Jurkat, Clone E6-1 (cell line): Measurements from ENCODE around the gene TSHZ2.
"Not testable (repeated sequence)": the region's sequence is repeated elsewhere in the genome, so short reads cannot be mapped to it uniquely, and the experiment has no call there.

Source experiments
- DNase-seq: peaks from one replicate; pipeline ENCODE4 v3.0.0-alpha.2; 2011; ENCODE audit warnings: low read depth, low spot score
- H3K4me3 ChIP-seq: 2 replicates; pipeline ENCODE4 v1.5.1; 2011; ENCODE audit warnings: mild to moderate bottlenecking, low read length, control low read depth, moderate library complexity

TSHZ2 gene

DNA sequence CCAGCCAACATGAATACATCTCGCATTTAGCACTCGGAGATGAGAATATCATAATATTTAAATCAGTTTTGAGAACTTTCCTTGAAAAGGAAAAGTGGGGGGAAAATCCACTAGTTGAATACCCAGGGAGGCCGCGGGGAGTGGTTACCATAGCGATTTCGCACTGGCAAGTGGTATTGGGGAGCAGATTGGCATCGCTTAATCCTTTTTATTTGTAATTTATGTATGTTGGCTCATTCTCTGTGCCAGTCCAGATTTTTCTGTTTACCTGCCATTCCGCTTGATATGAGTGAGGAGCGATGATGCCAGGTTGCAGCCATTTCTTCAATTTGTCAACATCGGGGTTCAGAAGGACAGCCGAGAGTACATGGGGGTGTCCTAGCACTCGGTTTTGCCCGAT, 329.7 kb downstream of the TSHZ2 start:
- no peak for DNase-seq
- H3K4me3 ChIP-seq: no peak overlapping the region

DNA sequence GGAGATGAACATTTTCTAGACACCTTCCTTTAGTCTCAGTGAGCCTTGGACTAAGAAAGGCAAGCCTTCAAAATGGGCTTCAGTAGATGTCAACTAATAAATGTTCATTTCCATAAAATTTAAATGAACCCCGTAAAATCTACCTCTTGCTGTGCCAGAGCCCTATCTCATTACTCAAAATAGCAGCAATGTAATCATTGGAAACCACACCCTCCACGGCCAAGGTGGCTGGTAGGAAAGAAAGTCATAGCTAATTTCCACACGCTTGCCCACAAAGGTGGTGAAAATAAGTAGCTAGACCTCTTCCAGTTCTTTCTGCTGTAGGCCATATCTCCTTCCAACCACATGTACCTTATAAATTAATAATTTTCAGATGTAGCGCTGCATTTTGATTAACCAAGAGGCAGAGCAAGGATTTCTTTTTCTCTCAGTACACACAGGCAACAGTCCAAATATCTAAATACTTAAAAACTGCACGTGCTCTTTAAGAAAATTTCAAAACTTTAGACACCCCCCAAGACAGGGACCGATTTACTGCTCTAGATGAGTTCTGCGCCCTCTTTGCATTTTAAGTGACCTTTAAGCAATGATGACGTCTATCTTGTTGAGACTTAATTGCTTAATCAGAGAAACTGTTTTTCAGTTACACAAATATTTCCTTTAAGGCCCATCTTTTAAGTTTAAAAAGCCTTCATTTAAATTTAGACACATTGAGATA, 330.7 kb downstream of the TSHZ2 start:
- DNase-seq: no peak
- H3K4me3 ChIP-seq: no peak overlapping the region

DNA sequence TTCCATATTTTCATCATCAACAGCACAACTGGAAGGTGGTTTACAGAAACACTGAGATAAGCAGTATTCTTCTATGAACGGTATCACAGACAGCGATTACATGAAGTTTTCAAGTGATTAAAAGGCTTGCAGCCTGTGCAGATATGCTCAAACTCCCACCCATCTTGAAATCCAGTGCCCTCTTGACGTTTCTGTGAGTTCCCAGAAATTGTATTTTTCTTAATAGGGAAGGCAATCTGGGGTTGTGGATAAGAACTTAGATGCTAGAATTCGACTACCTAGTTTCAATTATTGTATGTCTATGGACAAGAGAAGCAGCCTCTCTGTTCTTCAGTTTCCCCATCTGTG, 331.2 kb downstream of the TSHZ2 start:
- no peak overlapping the region for H3K4me3 ChIP-seq
- no peak for DNase-seq

DNA sequence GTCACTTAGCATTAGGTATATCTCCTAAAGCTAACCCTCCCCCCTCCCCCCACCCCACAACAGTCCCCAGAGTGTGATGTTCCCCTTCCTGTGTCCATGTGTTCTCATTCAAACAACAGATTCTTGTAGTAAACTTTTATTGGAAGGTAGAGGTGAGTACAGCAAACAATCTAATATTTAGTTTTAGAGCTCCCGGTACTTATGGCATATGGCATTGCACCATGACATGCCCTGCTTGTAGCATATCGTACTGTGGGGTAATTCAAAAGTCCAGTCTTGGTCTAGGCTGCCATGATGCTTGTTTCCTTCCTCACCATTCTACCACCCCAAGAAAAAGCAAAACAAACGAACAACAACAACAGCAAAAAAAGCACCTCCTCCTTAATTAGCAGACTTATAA, 332.0 kb downstream of the TSHZ2 start:
- no peak for DNase-seq

DNA sequence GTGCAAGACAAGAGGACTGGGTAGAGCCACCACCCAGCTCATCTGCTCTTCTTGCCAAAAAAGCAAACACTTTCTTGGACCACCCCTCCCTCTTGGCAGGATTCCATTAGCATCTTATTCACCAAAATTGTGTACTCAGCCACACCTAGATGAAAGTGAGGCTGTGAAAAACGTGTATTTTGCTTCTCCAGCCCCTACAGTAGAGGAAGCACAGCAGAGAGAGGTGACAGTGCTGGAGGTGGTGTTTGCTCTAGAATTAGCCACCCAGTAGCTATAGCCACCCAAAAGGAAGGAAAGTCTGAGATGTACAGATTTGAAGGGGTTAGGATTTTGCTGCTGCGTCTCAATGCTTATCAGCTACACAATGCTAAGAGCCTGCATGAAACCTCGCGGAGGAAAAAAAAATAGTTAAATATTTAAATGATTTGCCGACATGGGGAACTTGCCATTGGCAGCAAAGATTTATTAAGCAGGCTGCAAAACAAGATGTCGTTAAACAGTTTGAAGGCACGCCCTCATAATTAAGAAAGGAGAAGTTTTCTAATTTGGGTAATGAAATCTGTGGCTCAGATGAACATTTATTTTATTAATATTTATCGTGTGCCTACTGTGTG, 334.1 kb downstream of the TSHZ2 start:
- DNase-seq: no peak
- no peak overlapping the region for H3K4me3 ChIP-seq

More for the DNA sequence above, 332.0 kb downstream of the TSHZ2 start:
- H3K4me3 ChIP-seq: no peak overlapping the region

DNA sequence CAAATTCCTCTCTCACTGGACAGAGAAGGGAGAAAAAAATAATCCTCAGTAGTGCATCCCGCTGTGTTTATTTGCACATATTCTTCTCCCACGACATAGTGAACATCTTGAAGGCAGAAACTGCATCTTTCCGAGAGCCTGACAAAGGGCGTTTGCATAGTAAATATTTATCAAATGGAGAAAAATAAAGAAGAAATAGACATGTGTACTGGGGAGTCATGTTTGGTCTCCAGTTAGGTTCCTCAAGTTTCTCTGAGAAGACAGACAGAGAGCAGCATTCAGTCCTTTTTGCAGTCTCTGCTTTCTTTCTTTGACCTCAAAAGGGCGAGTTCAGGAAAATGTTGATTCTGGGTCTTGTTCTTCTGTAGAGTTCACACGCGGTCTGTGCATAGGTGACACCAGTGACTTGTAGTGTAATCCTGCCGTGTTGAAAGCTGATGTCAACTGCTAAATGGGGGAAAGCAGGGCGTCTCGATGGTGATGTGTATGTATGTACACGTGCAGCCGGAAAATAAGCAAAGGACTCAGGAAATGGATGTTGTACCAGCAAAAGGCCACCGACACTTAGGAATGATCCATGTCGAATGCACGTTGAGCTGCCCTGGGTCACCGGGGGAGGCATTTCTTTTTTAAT, 335.9 kb downstream of the TSHZ2 start:
- no peak overlapping the region for H3K4me3 ChIP-seq
- DNase-seq: no peak

DNA sequence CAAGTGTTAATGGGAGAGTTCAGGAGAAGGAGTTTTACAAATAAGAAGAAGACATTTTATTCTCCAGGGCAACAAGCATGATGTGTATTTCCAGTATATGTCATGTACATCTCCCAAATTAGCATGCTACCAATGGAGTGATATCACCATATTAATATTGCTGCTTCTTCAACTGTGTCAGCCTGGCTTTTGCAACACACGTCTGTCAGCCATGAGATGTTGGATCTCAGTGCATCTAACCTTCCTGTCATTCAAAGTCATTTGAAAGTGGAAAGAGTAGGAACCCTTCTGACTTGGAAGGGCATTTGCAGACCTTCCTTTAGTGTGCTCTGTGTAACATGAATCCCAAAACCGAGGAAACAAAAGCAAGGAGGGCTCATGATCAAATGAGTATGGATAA, 337.4 kb downstream of the TSHZ2 start:
- no peak for DNase-seq
- no peak overlapping the region for H3K4me3 ChIP-seq

DNA sequence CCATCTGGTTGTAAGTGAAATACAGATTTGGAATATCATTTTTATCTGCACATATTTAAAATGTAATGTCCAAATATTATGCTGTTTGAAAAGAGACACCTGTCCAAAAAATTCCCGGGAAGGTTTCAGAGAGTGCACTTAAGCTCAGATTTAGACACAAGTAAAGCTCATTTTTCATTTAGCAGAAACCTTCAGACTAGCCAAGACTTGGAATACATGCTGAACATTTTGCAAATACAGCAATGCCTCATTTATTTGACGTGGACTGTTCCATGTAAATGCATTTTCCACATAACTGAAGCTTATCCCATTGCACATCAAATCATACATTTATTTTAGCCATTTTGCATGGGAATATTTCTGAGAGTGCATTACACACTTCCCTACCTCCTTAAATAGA, 340.8 kb downstream of the TSHZ2 start:
- no peak for DNase-seq
- no peak overlapping the region for H3K4me3 ChIP-seq

DNA sequence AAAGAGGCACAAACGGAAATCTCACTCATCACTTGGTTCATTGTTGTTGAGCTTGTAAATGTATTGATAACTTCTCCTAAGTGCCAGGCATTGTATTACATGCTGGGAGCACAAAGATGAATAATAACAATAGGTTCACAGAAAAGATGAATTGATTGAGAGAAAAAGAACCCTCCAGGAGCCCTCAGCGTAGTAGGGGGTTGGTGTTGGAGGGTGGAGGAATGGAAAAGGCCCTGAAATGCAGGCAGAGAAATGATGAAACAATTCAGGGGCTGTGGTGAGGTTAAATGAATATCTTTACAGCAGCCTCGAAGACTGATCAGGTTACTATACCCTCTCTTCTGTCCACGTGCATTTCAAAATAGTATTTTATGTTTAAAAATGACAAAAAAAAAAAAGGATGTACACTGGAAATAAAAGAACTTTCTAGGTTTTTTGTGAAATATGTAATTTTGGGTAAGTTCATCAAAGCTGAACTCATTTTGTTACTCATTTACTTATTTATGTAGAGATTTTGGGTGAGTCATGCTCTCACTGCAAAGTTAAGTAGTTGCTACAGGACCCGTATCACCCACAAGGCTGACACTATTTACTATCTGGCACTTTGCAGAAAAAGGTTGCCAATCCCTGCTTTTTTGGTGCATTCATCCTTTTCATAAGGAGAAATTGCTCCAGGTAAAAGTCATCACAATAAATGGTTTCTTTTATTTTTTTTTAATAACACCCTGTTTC, 344.2 kb downstream of the TSHZ2 start:
- H3K4me3 ChIP-seq: no peak overlapping the region
- DNase-seq: no peak

DNA sequence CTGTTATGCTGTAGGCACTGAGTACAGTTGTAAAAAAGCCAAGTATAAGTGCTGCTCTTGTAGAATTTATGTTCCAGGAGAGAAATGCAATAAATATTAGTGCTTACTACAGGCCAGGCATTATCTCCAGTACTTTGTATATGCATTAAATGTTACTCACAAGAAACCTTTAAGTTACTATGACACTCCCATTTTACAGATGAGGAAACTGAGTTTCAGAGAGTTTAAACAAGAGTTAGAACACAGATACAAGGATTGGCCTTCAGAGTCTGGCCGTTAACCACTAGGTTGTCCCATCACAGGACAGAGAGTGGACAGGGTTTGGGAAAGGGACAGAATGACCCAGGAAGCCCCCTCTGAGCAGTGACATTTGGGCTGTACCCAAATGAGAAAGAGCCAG, 347.0 kb downstream of the TSHZ2 start:
- no peak overlapping the region for H3K4me3 ChIP-seq
- DNase-seq: no peak

DNA sequence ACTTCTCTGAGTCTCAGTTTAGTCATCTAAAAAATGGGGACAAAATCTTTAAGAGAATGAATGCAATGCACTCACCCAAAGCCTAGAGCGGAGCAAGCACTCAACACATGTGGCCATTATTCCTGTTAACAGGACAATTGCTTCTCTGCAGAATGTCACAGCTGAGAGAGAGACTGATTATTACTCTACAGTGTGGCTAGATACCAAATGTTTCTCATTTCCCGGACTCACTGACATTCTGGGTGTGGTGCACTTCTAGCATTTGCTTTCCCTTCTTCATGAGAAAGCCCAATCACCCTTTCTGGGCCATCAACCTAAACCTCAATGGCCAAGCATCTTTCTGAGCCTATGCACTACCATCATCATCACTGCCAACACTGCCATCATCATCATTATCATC, 347.6 kb downstream of the TSHZ2 start:
- DNase-seq: no peak
- no peak overlapping the region for H3K4me3 ChIP-seq

DNA sequence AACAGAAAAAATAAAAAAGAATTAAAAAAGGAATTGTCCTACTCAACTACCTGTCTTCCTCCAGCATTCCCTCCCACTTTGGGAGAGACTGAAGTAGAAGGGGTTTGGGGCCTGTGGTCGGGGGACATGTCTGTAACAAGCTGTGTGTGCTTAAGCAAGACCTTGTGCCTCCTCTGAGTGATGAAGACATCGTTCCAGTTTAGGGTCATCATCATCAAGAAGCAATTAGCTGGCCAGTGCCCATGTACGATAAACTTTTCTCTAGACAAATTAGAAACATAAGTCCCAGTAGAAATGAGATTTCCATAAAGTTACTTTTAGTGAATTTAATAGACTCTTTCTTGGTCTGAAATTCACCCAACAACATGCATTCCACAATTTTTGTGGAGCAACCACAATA, 348.5 kb downstream of the TSHZ2 start:
- no peak for DNase-seq
- H3K4me3 ChIP-seq: no peak overlapping the region

DNA sequence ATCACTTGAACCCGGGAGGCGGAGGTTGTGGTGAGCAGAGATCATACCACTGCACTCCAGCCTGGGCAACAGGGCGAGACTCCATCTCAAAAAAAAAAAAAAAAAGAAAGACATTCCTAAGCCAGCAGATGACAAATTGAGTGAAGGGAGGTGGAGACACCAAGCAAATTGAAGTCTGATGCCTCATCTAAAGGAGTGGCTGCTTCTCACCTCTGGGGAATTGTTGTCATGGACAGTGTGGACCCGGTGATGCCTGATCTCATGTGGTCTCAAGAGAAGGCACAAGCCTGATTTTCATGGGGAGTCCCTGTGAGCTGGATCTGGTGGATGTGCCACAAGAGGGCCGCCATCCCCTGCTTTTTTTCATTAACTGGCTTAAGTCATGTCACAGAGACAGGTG, 349.4 kb downstream of the TSHZ2 start:
- DNase-seq: peak; percentile 10
- H3K4me3 ChIP-seq: no peak overlapping the region

DNA sequence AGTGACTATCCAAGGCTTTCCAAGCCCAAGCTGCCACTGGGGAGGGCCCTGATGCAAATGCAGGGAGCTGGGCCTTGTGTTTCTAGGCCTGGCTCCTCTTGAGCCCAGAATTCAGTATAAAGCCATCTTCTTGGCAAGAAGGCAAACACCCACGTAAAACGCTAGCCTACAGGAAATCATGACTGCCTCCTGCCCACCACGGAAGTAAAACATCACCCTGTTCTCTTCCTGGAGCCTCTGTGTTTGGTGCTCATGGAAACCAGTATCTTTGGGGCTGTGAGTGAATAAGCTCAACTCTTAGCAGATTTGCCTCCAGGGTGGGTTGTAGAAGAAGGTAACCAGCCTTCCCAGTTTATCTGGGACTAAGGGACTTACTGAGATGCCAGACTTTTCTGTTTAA, 350.5 kb downstream of the TSHZ2 start:
- H3K4me3 ChIP-seq: no peak overlapping the region
- peak; percentile 7 for DNase-seq

DNA sequence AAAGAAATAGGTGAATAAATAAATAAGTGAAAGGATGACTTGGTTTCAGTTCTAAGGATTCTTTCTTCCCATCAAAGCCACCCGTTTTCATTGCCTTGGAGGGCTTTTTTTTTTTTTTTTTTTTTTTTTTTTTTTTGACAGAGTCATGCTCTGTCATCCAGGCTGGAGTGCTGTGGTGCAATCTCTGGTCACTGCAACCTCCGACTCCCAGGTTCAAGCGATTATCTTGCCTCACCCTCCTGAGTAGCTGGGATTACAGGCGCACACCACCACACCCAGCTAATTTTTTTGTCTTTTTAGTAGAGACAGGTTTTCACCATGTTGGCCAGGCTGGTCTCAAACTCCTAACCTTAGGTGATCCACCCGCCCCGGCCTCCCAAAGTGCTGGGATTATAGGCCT, 351.3 kb downstream of the TSHZ2 start:
- H3K4me3 ChIP-seq, DNase-seq: not testable (repeated sequence)

DNA sequence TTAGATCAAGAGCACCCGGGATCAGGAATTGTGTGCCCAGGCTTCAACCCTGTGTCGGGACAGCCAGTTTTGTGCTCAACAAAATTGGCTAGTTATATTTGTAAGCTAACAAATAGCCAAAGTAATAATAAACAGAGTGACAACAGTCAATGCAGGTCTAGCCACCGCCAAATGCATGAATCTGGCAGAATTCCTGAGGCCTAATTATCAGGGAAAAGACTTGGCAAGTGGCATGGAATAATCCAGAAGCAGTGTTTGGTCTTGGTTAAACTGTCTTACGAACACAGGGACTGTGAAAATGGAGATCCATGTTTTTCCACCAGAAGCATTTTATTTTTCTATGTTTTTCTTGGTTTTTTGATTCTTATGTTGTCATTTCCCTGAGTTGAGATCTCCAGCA, 352.7 kb downstream of the TSHZ2 start:
- H3K4me3 ChIP-seq: no peak overlapping the region
- DNase-seq: no peak

DNA sequence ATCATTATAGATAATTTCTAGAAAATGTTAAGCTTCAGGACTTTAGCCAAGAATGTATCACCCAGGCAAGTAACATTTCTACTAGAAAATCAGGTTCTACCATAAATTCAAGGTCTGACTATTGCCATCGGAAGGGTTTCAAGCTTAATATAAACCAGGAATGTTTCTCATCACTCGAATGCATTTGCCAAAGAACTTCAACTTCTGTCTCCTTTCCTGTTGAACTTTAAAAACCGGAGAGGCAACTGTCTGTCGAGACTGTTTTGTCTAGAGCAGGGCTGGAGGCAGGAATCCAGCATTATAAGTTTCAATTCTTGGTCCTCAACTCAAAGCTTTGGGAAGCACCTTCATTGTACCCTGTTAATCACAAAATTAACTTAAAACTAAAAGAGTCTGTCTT, 356.8 kb downstream of the TSHZ2 start:
- no peak overlapping the region for H3K4me3 ChIP-seq
- DNase-seq: no peak

DNA sequence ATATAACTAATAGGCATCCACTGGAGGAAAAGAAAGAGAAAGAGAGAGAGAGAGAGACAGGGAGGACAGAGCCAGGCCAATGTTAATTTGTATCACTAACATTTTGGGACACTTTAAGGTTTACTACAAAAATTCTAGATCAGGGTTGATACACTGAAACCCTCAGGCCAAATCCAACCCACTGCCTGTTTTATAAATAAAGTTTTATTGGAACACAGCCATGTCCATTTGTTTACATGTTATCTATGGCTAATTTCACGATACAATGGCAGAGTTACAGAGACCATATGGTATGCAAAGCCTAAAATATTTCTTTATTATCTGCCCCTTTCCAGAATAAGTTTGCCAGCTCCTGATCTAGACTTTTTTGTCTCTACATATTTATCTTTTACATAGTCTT, 357.6 kb downstream of the TSHZ2 start:
- no peak for DNase-seq
- H3K4me3 ChIP-seq: no peak overlapping the region

DNA sequence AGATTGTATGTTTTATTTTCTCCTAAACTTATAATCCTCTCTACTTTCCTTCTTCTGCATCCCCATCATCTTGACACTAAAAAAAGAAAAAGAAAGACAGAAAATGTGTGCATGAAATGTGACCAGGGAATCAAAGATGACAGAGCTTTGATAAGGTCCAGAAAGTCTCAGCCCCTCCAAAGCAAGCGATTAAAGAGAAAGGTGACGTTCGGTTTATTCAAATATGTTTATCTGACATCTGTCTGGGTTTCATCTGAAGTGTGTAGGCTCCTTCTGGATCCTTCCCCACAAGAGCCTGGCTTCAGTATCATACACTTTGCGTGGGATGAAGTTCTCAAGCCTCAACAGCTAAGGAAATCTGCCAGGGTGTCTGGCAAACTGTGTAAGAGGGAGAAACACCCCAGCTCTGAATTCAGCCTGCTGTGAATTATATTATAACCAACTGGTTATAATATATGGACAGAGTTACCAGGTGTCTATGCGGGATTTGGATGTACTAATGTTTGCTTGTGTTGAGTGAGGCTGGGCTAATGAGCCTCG, 358.5 kb downstream of the TSHZ2 start:
- H3K4me3 ChIP-seq: no peak overlapping the region
- no peak for DNase-seq
